AG09309 (cell line): Measurements from ENCODE around the gene GLYATL3.
A peak's percentile ranks its signal among the peaks of the same experiment; 100 is the strongest.

Experiments used
- DNase-seq: peaks from one replicate; pipeline ENCODE4 v3.0.0-alpha.2; 2010; ENCODE audit warnings: low read depth
- H3K4me3 ChIP-seq: 2 replicates; pipeline ENCODE4 v1.5.1; 2011; ENCODE audit warnings: mild to moderate bottlenecking, low read depth, low read length, moderate library complexity; ENCODE audit not compliant: control insufficient read depth
- TF ChIP-seq, protein P1 (sequence below): IDR thresholded peaks from 2 replicates; pipeline ENCODE4 v1.5.1; 2011; ENCODE audit warnings: mild to moderate bottlenecking, low read depth, low read length, inconsistent platforms; ENCODE audit not compliant: insufficient read depth, control insufficient read depth; ENCODE audit errors: missing control alignments

The GLYATL3 gene

DNA sequence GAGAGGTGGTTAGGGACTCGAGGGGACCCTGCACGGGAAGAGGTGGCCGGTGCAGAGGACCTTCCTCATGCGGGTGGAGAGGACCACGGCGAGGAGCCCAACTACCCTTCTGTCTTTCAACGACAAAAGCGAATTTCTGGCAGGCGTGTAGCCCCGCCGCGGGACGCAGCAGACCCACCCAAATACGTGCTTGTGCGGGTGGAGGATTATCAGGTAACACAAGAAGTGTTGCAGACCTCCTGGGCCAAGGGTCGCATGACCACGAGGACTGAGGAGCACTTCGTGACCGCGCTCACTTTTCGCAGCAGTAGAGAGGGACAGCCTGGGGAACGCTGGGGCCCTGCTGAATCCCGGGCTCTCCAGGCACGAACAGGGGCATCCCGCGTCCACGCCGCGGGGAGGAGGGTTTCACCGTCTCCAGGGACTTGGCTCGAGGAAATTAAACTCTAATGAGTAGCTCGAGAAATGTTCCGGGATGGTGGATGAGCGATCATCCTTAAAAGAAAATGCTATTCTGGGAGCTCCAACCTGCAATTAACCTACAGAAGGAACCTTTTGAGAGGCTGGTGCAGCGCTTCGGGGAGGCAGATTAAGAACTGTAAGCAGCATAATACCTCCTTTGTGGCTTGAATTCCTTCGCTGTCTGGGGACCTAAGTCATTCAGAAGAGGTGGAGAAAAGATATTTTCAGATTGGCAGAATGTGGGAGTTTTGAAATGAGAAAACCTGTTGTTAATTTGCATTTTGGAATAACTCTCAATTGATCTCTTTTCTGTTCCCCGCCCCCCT lies 51.5 kb downstream of the GLYATL3 start:
- H3K4me3 ChIP-seq: peak overlapping the region; percentile 28
- TF ChIP-seq, protein P1, sequence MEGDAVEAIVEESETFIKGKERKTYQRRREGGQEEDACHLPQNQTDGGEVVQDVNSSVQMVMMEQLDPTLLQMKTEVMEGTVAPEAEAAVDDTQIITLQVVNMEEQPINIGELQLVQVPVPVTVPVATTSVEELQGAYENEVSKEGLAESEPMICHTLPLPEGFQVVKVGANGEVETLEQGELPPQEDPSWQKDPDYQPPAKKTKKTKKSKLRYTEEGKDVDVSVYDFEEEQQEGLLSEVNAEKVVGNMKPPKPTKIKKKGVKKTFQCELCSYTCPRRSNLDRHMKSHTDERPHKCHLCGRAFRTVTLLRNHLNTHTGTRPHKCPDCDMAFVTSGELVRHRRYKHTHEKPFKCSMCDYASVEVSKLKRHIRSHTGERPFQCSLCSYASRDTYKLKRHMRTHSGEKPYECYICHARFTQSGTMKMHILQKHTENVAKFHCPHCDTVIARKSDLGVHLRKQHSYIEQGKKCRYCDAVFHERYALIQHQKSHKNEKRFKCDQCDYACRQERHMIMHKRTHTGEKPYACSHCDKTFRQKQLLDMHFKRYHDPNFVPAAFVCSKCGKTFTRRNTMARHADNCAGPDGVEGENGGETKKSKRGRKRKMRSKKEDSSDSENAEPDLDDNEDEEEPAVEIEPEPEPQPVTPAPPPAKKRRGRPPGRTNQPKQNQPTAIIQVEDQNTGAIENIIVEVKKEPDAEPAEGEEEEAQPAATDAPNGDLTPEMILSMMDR: no peak
- no peak for DNase-seq

DNA sequence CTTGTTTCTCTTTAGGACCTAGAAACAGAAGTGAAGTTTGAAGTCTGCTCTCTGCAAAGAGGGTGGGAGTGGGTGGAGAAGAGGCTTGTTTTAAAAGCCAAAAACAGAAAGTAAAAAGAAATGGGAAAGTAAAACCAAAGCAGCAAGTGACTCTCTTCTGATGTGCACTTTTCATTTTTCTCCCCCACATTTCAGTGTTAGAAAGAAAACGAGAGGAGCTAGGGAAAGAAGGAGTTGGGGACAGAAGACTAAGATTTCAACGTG lies 52.1 kb downstream of the GLYATL3 start:
- H3K4me3 ChIP-seq: no peak overlapping the region
- TF ChIP-seq, protein P1: no peak
- DNase-seq: no peak

DNA sequence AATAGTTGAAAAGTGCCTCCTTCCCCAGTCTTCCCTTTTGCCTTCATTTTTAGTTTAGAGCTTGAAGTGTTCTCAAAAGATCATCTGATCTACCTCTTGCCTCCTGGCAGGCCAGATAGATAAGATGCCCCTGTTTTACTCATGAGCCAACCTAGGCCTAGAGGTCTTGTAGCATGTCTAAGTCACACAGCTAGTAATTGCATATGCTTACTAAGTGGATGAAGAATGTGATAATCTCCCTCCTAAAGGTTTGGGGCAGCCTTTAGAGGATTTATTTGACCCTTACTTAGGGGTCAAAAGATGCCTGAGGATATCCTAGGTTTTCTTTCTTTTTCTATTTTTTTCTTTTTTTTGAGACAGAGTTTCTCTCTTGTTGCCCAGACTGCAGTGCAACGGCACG lies 52.9 kb downstream of the GLYATL3 start:
- no peak overlapping the region for H3K4me3 ChIP-seq
- TF ChIP-seq, protein P1: no peak

DNA sequence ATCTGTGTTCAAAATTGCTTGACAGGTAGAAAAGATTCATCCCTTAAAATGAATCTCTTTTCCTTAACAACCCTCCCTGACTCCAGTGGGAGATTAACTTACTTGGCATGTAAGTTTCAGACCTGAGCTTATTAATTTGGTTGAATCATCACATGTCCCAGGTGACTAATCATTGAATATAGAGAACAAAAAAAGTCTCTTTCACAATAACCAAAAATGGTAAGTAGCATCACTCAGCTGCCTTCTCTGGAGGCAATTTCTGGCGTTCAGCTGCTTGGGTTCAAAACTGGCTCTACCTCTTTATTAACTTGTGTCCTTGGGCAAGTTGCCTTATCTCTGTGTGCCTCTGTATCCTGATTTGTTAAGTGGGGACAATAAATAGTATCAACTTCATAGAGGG lies 53.7 kb downstream of the GLYATL3 start:
- no peak for DNase-seq
- H3K4me3 ChIP-seq: no peak overlapping the region
- TF ChIP-seq, protein P1: no peak

More for the DNA sequence above, 52.9 kb downstream of the GLYATL3 start:
- DNase-seq: no peak

DNA sequence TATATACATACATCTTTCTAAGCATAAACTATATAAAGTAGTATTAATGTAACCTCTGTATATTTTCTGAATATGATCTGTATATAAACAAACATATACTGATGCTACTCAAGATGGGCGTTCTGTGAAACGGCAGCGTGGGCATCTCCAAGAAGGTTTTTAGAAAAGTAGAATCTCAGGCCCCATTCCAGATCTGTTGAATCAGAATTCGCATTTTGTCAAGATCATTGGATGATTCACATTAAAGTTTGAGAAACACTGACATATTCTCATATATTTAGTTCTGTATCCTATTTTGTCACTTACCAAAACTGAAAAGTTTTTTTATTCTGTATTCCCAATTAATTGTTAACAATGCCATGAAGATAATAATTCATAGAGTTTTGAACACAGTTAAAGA lies 56.2 kb downstream of the GLYATL3 start:
- TF ChIP-seq, protein P1: no peak
- H3K4me3 ChIP-seq: no peak overlapping the region
- no peak for DNase-seq

DNA sequence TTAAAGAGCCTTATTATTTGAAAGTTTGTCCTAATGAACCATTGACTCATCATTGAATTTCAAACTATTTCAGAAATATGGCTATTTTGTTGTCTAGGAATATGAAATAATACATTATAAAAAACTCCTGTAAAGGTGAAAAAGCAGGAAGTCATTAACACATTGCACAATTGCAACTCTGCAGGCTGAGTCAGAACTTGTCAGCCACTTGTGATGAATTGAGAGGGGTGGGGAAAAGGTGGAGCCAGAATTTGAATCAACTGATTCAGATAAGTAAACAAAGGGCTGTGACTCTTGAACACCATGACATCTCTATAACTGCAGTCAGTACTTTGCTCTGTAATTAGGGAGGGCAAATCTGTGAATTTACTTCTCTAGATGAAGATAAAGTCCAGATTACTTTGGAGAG lies 56.7 kb downstream of the GLYATL3 start:
- H3K4me3 ChIP-seq: no peak overlapping the region
- TF ChIP-seq, protein P1: no peak
- DNase-seq: no peak

DNA sequence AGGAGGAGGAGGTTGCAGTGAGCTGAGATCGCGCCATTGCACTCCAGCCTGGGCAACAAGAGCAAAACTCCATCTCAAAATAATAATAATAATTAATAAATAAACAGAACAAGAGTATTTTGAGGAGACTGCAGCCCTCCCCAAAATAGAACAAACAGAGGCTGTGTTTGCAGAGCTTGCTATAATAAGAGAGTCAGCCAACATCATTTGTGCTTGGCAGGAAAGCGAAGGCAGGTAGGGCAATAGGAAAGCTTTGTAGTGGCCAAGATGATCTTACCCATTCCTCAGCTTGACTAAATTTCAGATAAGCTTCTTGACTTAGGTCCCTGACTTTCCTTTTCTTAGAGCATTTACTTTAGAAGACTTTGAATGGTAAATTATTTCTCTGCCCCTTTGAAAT lies 57.5 kb downstream of the GLYATL3 start:
- TF ChIP-seq, protein P1: no peak
- no peak overlapping the region for H3K4me3 ChIP-seq
- no peak for DNase-seq
